ENCODE measurements around the gene PPP3CB.

DNA sequence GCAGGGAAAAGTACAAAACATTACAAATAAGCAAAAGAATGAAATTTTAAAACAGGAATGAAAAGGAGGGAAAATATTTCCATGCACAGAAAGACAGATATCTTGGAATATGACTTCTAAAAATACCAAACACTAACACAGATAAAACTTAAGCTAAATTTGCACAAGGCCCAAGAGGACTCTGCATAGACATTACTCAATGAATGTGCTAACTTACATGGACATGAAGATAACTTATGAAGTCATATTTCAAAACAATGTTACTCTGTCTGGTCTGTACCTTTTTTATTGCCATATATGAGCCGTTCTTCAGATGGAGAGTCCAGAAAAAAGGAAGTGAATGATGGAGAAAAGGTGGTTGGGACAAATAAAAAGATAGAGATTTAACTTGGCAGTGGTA, 47.4 kb downstream of the PPP3CB start:
- TF ChIP-seq, protein P1, sequence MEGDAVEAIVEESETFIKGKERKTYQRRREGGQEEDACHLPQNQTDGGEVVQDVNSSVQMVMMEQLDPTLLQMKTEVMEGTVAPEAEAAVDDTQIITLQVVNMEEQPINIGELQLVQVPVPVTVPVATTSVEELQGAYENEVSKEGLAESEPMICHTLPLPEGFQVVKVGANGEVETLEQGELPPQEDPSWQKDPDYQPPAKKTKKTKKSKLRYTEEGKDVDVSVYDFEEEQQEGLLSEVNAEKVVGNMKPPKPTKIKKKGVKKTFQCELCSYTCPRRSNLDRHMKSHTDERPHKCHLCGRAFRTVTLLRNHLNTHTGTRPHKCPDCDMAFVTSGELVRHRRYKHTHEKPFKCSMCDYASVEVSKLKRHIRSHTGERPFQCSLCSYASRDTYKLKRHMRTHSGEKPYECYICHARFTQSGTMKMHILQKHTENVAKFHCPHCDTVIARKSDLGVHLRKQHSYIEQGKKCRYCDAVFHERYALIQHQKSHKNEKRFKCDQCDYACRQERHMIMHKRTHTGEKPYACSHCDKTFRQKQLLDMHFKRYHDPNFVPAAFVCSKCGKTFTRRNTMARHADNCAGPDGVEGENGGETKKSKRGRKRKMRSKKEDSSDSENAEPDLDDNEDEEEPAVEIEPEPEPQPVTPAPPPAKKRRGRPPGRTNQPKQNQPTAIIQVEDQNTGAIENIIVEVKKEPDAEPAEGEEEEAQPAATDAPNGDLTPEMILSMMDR (IDR thresholded peaks at IDR 0.05; ENCODE audit: low read depth, low read length, poor library complexity, severe bottlenecking) = no peak
- no peak for TF ChIP-seq EZH2phosphoT487 (IDR thresholded peaks at IDR 0.05; ENCODE audit: borderline replicate concordance, low read length)
